Suprapubic skin (tissue), 3 donors: ENCODE results near the gene MYADML2.

ENCODE experiments used
- POLR2AphosphoS5 ChIP-seq, 3 donors: sonication (generic); formaldehyde crosslinking; IDR thresholded peaks; one replicate each; pipeline ENCODE4 v1.6.1; 2017; ENCODE audit warnings: antibody characterized with exemption in 3 of 3
- TF ChIP-seq, protein P1 (sequence below), 2 donors: fragments of 200-600 bp in 1 of 2; fragments of 450-650 bp in 1 of 2; sonication (generic) in 1 of 2; IDR thresholded peaks; one replicate each; pipeline ENCODE4 v1.5.1; 2016 to 2019; ENCODE audit warnings: antibody characterized with exemption in 2 of 2, mild to moderate bottlenecking in 1 of 2, moderate library complexity in 1 of 2

DNA sequence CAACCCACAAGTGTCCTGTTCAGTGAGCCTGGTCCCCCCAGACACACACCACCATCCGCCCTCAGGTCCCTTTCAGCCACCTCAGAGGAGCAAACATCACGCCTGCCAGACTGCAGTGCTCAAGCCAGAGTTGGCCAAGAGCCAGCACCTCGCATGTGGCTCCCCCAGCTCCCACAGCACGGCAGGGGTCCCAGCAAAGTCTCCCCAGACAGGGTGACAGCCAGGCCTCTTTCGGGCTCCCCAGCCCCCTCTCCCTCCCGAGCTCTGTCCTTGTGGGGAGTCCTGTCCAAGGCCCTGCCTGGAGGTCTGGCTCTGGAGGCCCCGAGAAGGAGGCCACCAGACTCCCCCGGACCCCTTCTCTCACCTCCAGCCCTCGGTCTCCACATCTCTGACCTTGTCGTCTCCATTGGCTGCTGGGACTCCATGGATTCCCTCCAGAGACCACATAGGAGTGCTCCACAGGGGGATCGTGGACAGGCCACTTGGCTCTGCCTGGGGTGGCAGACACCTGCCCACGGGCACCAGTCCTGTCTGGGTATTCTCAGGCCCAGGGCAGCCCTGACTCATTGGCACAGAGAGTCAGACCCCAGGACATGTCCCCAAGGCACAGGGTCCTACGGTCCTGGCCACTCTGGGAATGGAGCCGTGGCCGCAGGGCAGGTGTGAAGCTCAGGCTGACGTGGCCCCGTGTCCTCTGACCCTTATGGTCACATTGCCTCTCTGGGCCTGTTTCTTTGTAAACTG lies 1.8 kb upstream of the MYADML2 start:
- TF ChIP-seq, protein P1, sequence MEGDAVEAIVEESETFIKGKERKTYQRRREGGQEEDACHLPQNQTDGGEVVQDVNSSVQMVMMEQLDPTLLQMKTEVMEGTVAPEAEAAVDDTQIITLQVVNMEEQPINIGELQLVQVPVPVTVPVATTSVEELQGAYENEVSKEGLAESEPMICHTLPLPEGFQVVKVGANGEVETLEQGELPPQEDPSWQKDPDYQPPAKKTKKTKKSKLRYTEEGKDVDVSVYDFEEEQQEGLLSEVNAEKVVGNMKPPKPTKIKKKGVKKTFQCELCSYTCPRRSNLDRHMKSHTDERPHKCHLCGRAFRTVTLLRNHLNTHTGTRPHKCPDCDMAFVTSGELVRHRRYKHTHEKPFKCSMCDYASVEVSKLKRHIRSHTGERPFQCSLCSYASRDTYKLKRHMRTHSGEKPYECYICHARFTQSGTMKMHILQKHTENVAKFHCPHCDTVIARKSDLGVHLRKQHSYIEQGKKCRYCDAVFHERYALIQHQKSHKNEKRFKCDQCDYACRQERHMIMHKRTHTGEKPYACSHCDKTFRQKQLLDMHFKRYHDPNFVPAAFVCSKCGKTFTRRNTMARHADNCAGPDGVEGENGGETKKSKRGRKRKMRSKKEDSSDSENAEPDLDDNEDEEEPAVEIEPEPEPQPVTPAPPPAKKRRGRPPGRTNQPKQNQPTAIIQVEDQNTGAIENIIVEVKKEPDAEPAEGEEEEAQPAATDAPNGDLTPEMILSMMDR (IDR thresholded peaks at IDR 0.05), result no peak
- no peak for TF ChIP-seq POLR2AphosphoS5 (IDR thresholded peaks at IDR 0.05)
